Jurkat, Clone E6-1 (cell line): ENCODE results near the gene PCDHGA2.
"Not testable (repeated sequence)": the region's sequence is repeated elsewhere in the genome, so short reads cannot be mapped to it uniquely, and the experiment has no call there.

ENCODE experiments used
- DNase-seq: peaks from one replicate; pipeline ENCODE4 v3.0.0-alpha.2; 2011; ENCODE audit warnings: low read depth, low spot score
- H3K4me3 ChIP-seq: 2 replicates; pipeline ENCODE4 v1.5.1; 2011; ENCODE audit warnings: mild to moderate bottlenecking, low read length, control low read depth, moderate library complexity

The PCDHGA2 gene

GRCh38 chr5:141343953-141344463 lies 5.4 kb downstream of the PCDHGA2 start:
- H3K4me3 ChIP-seq = no peak overlapping the region
- no peak for DNase-seq

- DNase-seq = no peak
- no peak overlapping the region for H3K4me3 ChIP-seq
Observed at GRCh38 chr5:141345327-141345726, 6.8 kb downstream of the PCDHGA2 start.

GRCh38 chr5:141346017-141346416 lies 7.5 kb downstream of the PCDHGA2 start:
- H3K4me3 ChIP-seq, DNase-seq: not testable (repeated sequence)

- H3K4me3 ChIP-seq = no peak within 1 kb of the TSS
- DNase-seq = no peak
Observed at GRCh38 chr5:141349917-141350619, 11.5 kb downstream of the PCDHGA2 start, which contains the start of gene PCDHGB1. Gene PCDHGB1, plus strand, starts transcription at chr5:141350099. Its CDS starts 162 bp downstream, at chr5:141350261.

GRCh38 chr5:141351591-141351990 lies 13.0 kb downstream of the PCDHGA2 start:
- no peak overlapping the region for H3K4me3 ChIP-seq

GRCh38 chr5:141354900-141355469 lies 16.4 kb downstream of the PCDHGA2 start, which contains the start of gene PCDHGA4:
Gene PCDHGA4, plus strand, starts transcription at chr5:141355021. Its CDS starts 87 bp downstream, at chr5:141355108.
- DNase-seq = no peak
- no peak within 1 kb of the TSS for H3K4me3 ChIP-seq

More at GRCh38 chr5:141351591-141351990, 13.0 kb downstream of the PCDHGA2 start:
- no peak for DNase-seq

- DNase-seq = no peak
- H3K4me3 ChIP-seq = no peak overlapping the region
Observed at GRCh38 chr5:141355641-141356040, 17.1 kb downstream of the PCDHGA2 start.

GRCh38 chr5:141356133-141356532 lies 17.6 kb downstream of the PCDHGA2 start:
- H3K4me3 ChIP-seq = no peak overlapping the region

GRCh38 chr5:141356950-141357349 lies 18.4 kb downstream of the PCDHGA2 start:
- H3K4me3 ChIP-seq = no peak overlapping the region

More at GRCh38 chr5:141356133-141356532, 17.6 kb downstream of the PCDHGA2 start:
- DNase-seq = no peak

GRCh38 chr5:141359790-141360426 lies 21.3 kb downstream of the PCDHGA2 start, which contains the start of gene PCDHGB2:
Gene PCDHGB2, plus strand, starts transcription at chr5:141359994. Its CDS starts 142 bp downstream, at chr5:141360136.
- DNase-seq = peak; percentile 24
- no peak within 1 kb of the TSS for H3K4me3 ChIP-seq

More at GRCh38 chr5:141356950-141357349, 18.4 kb downstream of the PCDHGA2 start:
- DNase-seq = no peak

GRCh38 chr5:141360685-141361084 lies 22.1 kb downstream of the PCDHGA2 start:
- no peak overlapping the region for H3K4me3 ChIP-seq
- DNase-seq = no peak

GRCh38 chr5:141362719-141363118 lies 24.2 kb downstream of the PCDHGA2 start:
- H3K4me3 ChIP-seq = no peak overlapping the region
- DNase-seq = no peak

- H3K4me3 ChIP-seq = no peak within 1 kb of the TSS
- DNase-seq = no peak
Observed at GRCh38 chr5:141363952-141364660, 25.5 kb downstream of the PCDHGA2 start, which contains the start of gene PCDHGA5. Gene PCDHGA5, plus strand, starts transcription at chr5:141364162. Its CDS starts 169 bp downstream, at chr5:141364331.

GRCh38 chr5:141366016-141366896 lies 27.7 kb downstream of the PCDHGA2 start:
- no peak overlapping the region for H3K4me3 ChIP-seq
- no peak for DNase-seq

GRCh38 chr5:141369994-141370848 lies 31.7 kb downstream of the PCDHGA2 start, which contains the start of gene PCDHGB3:
Gene PCDHGB3, plus strand, starts transcription at chr5:141370242. Its CDS starts 153 bp downstream, at chr5:141370395.
- H3K4me3 ChIP-seq = no peak within 1 kb of the TSS

GRCh38 chr5:141371572-141372475 lies 33.3 kb downstream of the PCDHGA2 start:
- no peak for DNase-seq
- no peak overlapping the region for H3K4me3 ChIP-seq

More at GRCh38 chr5:141369994-141370848, 31.7 kb downstream of the PCDHGA2 start, which contains the start of gene PCDHGB3:
- DNase-seq = no peak
